HepG2 (cell line): Measurements from ENCODE around the gene SPON2. TPM values are rescaled to one million over a fixed set of nuclear protein-coding genes. Genes with fewer than 3 reads are reported as not detected.

Experiments used
- ATAC-seq: fragments of 200-7000 bp; cut with Tn5 transposase; 3 replicates; pipeline ENCODE4 v1.9.1; 2020; ENCODE audit warnings: mild to moderate bottlenecking, moderate library complexity
- BruUV-seq: library from RNA; stranded (reverse); fragments of 400-500 nt; replicated peaks from 2 replicates; lab custom pipeline; 2021; lab: Mats Ljungman, UMichigan
- CTCF ChIA-PET: fragments of 300-600 bp; formaldehyde crosslinking; extraction: SDS; loops from one replicate; lab custom pipeline; 2021; ENCODE audit warnings: low total read pairs, inconsistent platforms, low intra/inter-chr PET ratio; lab: Yijun Ruan, JAX
- POLR2A ChIA-PET: fragments of 350-600 bp; sonication (Branson Sonifier 250); formaldehyde crosslinking; loops from one replicate; lab custom pipeline; 2020; ENCODE audit warnings: antibody characterized with exemption, inconsistent platforms; lab: Yijun Ruan, JAX
- DNase-seq: peaks from one replicate; pipeline ENCODE4 v3.0.0-alpha.2; 2015; ENCODE audit warnings: low spot score
- FAIRE-seq: peaks from 3 replicates; lab custom pipeline; 2011; peaks lifted over from hg19 to GRCh38; lab: Jason Lieb, UNC
- H2AFZ ChIP-seq: one replicate; pipeline ENCODE4 v1.6.1; 2011; ENCODE audit warnings: low read length, inconsistent platforms
- H3K27ac ChIP-seq: fragments of 300-600 bp; 3 replicates; pipeline ENCODE4 v1.8.0; 2011; ENCODE audit warnings: mixed run types, mild to moderate bottlenecking, mixed read lengths, low read length, inconsistent platforms; ENCODE audit not compliant: insufficient read depth; ENCODE audit errors: extremely low read length
- H3K27me3 ChIP-seq, 2 experiments: fragments of 200-600 bp in 1 of 2; 2 replicates in 1 of 2; 3 replicates in 1 of 2; pipeline versions ENCODE4 v1.6.0 to v1.8.0; 2011; ENCODE audit warnings: low read length in 2 of 2, mild to moderate bottlenecking in 2 of 2, moderate library complexity in 2 of 2, inconsistent platforms in 1 of 2; ENCODE audit not compliant: insufficient read depth in 2 of 2, control insufficient read depth in 1 of 2
- H3K36me3 ChIP-seq, 2 experiments: fragments of 200-600 bp in 1 of 2; replicated peaks in 1 of 2; 2 replicates in 1 of 2; 3 replicates in 1 of 2; pipeline versions ENCODE4 v1.5.1 to v1.8.0; 2011; ENCODE audit warnings: low read length in 2 of 2, inconsistent platforms in 1 of 2; ENCODE audit not compliant: insufficient read depth in 2 of 2, control insufficient read depth in 1 of 2
- H3K4me1 ChIP-seq: 2 replicates; pipeline ENCODE4 v1.5.1; 2012; ENCODE audit warnings: low read length, inconsistent platforms; ENCODE audit not compliant: insufficient read depth
- H3K4me2 ChIP-seq: 2 replicates; pipeline ENCODE4 v1.6.0; 2011; ENCODE audit warnings: low read depth, low read length, inconsistent platforms
- H3K4me3 ChIP-seq, 3 experiments: fragments of 200-600 bp in 1 of 3; sonication (generic), shearing (Covaris generic) in 1 of 3; replicated peaks in 1 of 3; 2 replicates each; pipeline ENCODE4 v1.5.1; 2011 to 2016; ENCODE audit warnings: low read length in 3 of 3, inconsistent platforms in 2 of 3, low read depth in 2 of 3, mild to moderate bottlenecking in 2 of 3, control low read depth in 1 of 3, mixed read lengths in 1 of 3; ENCODE audit not compliant: insufficient read depth in 1 of 3
- H3K79me2 ChIP-seq: one replicate; pipeline ENCODE4 v1.6.1; 2011; ENCODE audit warnings: low read length, inconsistent platforms; ENCODE audit not compliant: insufficient read depth
- H3K9ac ChIP-seq: 2 replicates; pipeline ENCODE4 v1.6.0; 2011; ENCODE audit warnings: mild to moderate bottlenecking, low read depth, low read length, inconsistent platforms; ENCODE audit not compliant: insufficient read depth
- H3K9me3 ChIP-seq: 2 replicates; pipeline ENCODE4 v1.5.1; 2012; ENCODE audit warnings: mild to moderate bottlenecking, low read length
- H4K20me1 ChIP-seq: 2 replicates; pipeline ENCODE4 v1.6.0; 2011; ENCODE audit warnings: inconsistent platforms, mild to moderate bottlenecking, low read length, moderate library complexity; ENCODE audit not compliant: insufficient read depth
- ATRX ChIP-seq: sonication (generic); formaldehyde crosslinking; IDR thresholded peaks from 2 replicates; pipeline ENCODE4 v1.4.0; 2020; ENCODE audit warnings: missing genetic modification reagents, borderline replicate concordance
- FOXJ3 ChIP-seq: sonication (generic); formaldehyde crosslinking; IDR thresholded peaks from 2 replicates; pipeline ENCODE4 v1.4.0; 2020; ENCODE audit warnings: missing genetic modification reagents, mild to moderate bottlenecking, borderline replicate concordance
- KDM3A ChIP-seq: IDR thresholded peaks from 2 replicates; pipeline ENCODE4 v1.6.1; 2018; ENCODE audit warnings: low read depth, missing compliant biosample characterization
- KMT2B ChIP-seq: IDR thresholded peaks from 2 replicates; pipeline ENCODE4 v1.6.1; 2016; ENCODE audit warnings: missing genetic modification reagents, missing compliant biosample characterization
- MAF1 ChIP-seq: sonication (generic); formaldehyde crosslinking; IDR thresholded peaks from 2 replicates; pipeline ENCODE4 v1.5.0; 2020; ENCODE audit warnings: missing genetic modification reagents, borderline replicate concordance
- SP5 ChIP-seq: IDR thresholded peaks from 2 replicates; pipeline ENCODE4 v1.6.1; 2016; ENCODE audit warnings: low read depth, borderline replicate concordance
- SSRP1 ChIP-seq: IDR thresholded peaks from 2 replicates; pipeline ENCODE4 v1.6.1; 2016; ENCODE audit warnings: control low read depth
- ZNF101 ChIP-seq: sonication (generic); formaldehyde crosslinking; IDR thresholded peaks from 2 replicates; pipeline ENCODE4 v1.4.0; 2020; ENCODE audit warnings: mild to moderate bottlenecking, low read depth, missing genetic modification reagents, borderline replicate concordance
- ZNF3 ChIP-seq: IDR thresholded peaks from 2 replicates; pipeline ENCODE4 v1.7.0; 2017; ENCODE audit warnings: inconsistent platforms
- ZNF446 ChIP-seq: sonication (generic); formaldehyde crosslinking; IDR thresholded peaks from 2 replicates; pipeline ENCODE4 v1.5.0; 2020; ENCODE audit warnings: mild to moderate bottlenecking, missing genetic modification reagents
- ZNF773 ChIP-seq: sonication (generic); formaldehyde crosslinking; IDR thresholded peaks from 2 replicates; pipeline ENCODE4 v1.4.0; 2020; ENCODE audit warnings: missing genetic modification reagents, borderline replicate concordance
- ZSCAN29 ChIP-seq: sonication (generic); formaldehyde crosslinking; conservative IDR thresholded peaks from 2 replicates; pipeline ENCODE4 v1.4.0; 2020; ENCODE audit warnings: mild to moderate bottlenecking, missing genetic modification reagents
- WGBS: methylation state at CpG from one replicate; pipeline ENCODE4 v1.1.6; 2017; ENCODE audit warnings: low lambda C conversion rate; 5-methylcytosine and 5-hydroxymethylcytosine counted together
- in situ Hi-C: cut with HindIII; loops from 2 replicates; pipeline ENCODE4 v1.10.0; 2017; ENCODE audit warnings: low pct_unique_long_range_greater_than_20kb; ENCODE audit not compliant: extremely low pct_ligation_motif_present
- intact Hi-C: fragments of 100-400 bp; cut with micrococcal nuclease; formaldehyde crosslinking; loops from one replicate; pipeline ENCODE4 v1.10.0; 2022; ENCODE audit not compliant: unreplicated experiment
- polyA plus RNA-seq, 8 experiments: library from polyadenylated mRNA; depleted of rRNA in 3 of 8; stranded (reverse) in 7 of 8; unstranded in 1 of 8; fragments of >200 nt; fragmentation: Illumina TruSeq in 4 of 8; extraction: Trizol in 4 of 8; gene quantifications; 2 replicates each; pipeline versions ENCODE4 v1.2.1 to v1.2.3, GENCODE V29; 2011 to 2016; ENCODE audit warnings: low read depth in 4 of 8, missing spikeins in 1 of 8, mixed read lengths in 1 of 8; ENCODE audit not compliant: insufficient read depth in 1 of 8
- total RNA-seq, 5 experiments: library from RNA; depleted of rRNA; stranded (reverse); fragments of >200 nt; fragmentation: Illumina TruSeq; extraction: Trizol; gene quantifications; 2 replicates each; pipeline ENCODE4 v1.2.3, GENCODE V29; 2016; ENCODE audit warnings: low read depth in 1 of 5
- TF ChIP-seq, protein P1 (sequence below): sonication (generic); formaldehyde crosslinking; conservative IDR thresholded peaks from 2 replicates; pipeline ENCODE4 v1.8.0; 2022; ENCODE audit warnings: missing genetic modification reagents
- TF ChIP-seq, protein P2 (sequence below): sonication (generic); formaldehyde crosslinking; IDR thresholded peaks from 2 replicates; pipeline ENCODE4 v1.8.0; 2022; ENCODE audit warnings: mild to moderate bottlenecking, missing genetic modification reagents, moderate library complexity

SPON2 gene
- total and polyA plus RNA-seq, 2 of the 13 experiments (the other 11 are each of a cell fraction or from before 2014, with no cell fraction given): 17.4 to 55.2 TPM

DNA sequence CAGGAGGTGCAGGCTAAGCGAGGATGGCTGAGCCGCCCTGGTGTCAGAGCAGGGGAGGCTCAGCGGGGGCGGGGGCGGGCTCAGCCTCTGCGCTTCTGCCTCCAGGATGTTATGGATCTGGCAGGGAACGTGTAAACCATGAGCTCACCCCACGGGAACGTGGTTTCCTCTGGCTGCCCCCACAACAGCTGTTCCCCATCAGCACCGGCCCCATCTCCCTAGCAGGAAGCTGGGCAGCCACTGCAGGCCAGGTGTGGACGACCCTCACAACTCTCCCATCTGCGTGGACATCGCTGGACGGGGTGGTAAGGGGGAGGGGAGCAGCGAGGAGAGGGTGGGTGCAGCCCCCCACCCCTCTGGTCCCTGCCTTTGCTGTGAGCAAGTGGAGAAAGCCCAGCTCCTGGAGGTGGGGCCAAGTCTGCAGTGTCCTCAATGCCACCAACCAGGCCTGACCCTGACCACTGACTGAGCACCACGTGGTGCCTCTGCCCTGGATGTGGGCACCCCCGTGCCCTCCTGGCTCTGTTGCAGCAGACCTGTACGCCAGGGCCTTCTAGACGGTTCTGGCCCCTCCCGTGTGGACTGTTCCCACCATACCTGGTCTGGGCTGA lies 28.1 kb upstream of the SPON2 start:
- H3K9ac ChIP-seq: no peak overlapping the region
- in situ Hi-C loops: no loop called here
- 96% methylated on average over 14 of the region's 20 CpGs for WGBS
- no peaks in the 10 kb centered on the region for H3K9me3 ChIP-seq
- no TSS peak for BruUV-seq
- ATAC-seq (no peak), FAIRE-seq (no peak), DNase-seq (no peak)
- H3K4me2 ChIP-seq: no peak overlapping the region
- H3K27ac ChIP-seq: no peak overlapping the region
- ChIA-PET POLR2A (no interaction called here), CTCF (no interaction called here)
- H3K79me2 ChIP-seq: peaks cover 2% of the 10 kb centered on the region
- intact Hi-C loops: no loop called here
- no peaks in the 10 kb centered on the region for H4K20me1 ChIP-seq
- no peaks in the 10 kb centered on the region for H3K27me3 ChIP-seq
- no peak overlapping the region for H3K4me3 ChIP-seq
- no peaks in the 10 kb centered on the region; a peak in 2 of 5 replicates for H3K36me3 ChIP-seq
- peaks cover 25% of the 10 kb centered on the region for H3K4me1 ChIP-seq
- H2AFZ ChIP-seq: no peak overlapping the region
- TF ChIP-seq ZNF773 (CRISPR knock-in tag) (no peak), MAF1 (CRISPR knock-in tag) (no peak), ZNF3 (CRISPR knock-in tag) (no peak), SP5 (CRISPR knock-in tag) (no peak), ZNF101 (CRISPR knock-in tag) (no peak), ZSCAN29 (CRISPR knock-in tag) (no peak), KDM3A (CRISPR knock-in tag) (no peak), ZNF446 (CRISPR knock-in tag) (no peak), SSRP1 (CRISPR knock-in tag) (no peak), FOXJ3 (CRISPR knock-in tag) (no peak), ATRX (no peak), KMT2B (no peak)
- TF ChIP-seq, protein P1, sequence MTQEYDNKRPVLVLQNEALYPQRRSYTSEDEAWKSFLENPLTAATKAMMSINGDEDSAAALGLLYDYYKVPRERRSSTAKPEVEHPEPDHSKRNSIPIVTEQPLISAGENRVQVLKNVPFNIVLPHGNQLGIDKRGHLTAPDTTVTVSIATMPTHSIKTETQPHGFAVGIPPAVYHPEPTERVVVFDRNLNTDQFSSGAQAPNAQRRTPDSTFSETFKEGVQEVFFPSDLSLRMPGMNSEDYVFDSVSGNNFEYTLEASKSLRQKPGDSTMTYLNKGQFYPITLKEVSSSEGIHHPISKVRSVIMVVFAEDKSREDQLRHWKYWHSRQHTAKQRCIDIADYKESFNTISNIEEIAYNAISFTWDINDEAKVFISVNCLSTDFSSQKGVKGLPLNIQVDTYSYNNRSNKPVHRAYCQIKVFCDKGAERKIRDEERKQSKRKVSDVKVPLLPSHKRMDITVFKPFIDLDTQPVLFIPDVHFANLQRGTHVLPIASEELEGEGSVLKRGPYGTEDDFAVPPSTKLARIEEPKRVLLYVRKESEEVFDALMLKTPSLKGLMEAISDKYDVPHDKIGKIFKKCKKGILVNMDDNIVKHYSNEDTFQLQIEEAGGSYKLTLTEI (CRISPR knock-in tag): no peak
- TF ChIP-seq, protein P2, sequence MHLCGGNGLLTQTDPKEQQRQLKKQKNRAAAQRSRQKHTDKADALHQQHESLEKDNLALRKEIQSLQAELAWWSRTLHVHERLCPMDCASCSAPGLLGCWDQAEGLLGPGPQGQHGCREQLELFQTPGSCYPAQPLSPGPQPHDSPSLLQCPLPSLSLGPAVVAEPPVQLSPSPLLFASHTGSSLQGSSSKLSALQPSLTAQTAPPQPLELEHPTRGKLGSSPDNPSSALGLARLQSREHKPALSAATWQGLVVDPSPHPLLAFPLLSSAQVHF (CRISPR knock-in tag): no peak
- TF ChIP-seq, all 625 proteins: peak for 0
